WTC11 (cell line): ENCODE measurements around the gene STIM2. TPM values are rescaled to one million over a fixed set of nuclear protein-coding genes. Genes with fewer than 3 reads are reported as not detected.

ENCODE experiments used
- ATAC-seq: fragments of 200-7000 bp; cut with Tn5 transposase; 2 replicates; pipeline ENCODE4 v1.10.0; 2021; ENCODE audit warnings: mild to moderate bottlenecking, moderate library complexity
- CTCF ChIA-PET: fragments of 300-600 bp; sonication (Branson Sonifier 250); formaldehyde crosslinking; loops from one replicate; lab custom pipeline; 2021; ENCODE audit warnings: antibody characterized with exemption; lab: Charles Lee
- POLR2A ChIA-PET: fragments of 350-600 bp; sonication (Branson Sonifier 250); formaldehyde crosslinking; loops from one replicate; lab custom pipeline; 2021; ENCODE audit warnings: antibody characterized with exemption; lab: Charles Lee
- DNase-seq: peaks from one replicate; pipeline ENCODE4 v3.0.0; 2021; ENCODE audit warnings: low spot score
- H3K27ac Mint-ChIP-seq: 2 replicates; pipeline ENCODE4 v1.8.0; 2021; ENCODE audit warnings: mixed read lengths
- H3K27me3 Mint-ChIP-seq: 2 replicates; pipeline ENCODE4 v1.8.0; 2021; ENCODE audit warnings: low read depth, mild to moderate bottlenecking, moderate library complexity, mixed read lengths
- H3K36me3 Mint-ChIP-seq: 2 replicates; pipeline ENCODE4 v1.8.0; 2021; ENCODE audit warnings: mixed read lengths
- H3K4me1 Mint-ChIP-seq: 2 replicates; pipeline ENCODE4 v1.8.0; 2022; ENCODE audit warnings: mixed read lengths
- H3K4me3 Mint-ChIP-seq: 2 replicates; pipeline ENCODE4 v1.8.0; 2021; ENCODE audit warnings: mild to moderate bottlenecking, moderate library complexity, mixed read lengths
- H3K9me3 Mint-ChIP-seq: 2 replicates; pipeline ENCODE4 v1.8.0; 2021; ENCODE audit warnings: mixed read lengths
- ATF2 ChIP-seq: sonication (generic); formaldehyde crosslinking; IDR thresholded peaks from 2 replicates; pipeline ENCODE4 v1.8.1; 2022; ENCODE audit warnings: low read depth, missing genetic modification reagents, borderline replicate concordance
- CBFB ChIP-seq: sonication (generic); formaldehyde crosslinking; IDR thresholded peaks from 2 replicates; pipeline ENCODE4 v1.8.1; 2022; ENCODE audit warnings: mild to moderate bottlenecking, low read depth, missing genetic modification reagents
- E2F4 ChIP-seq: sonication (generic); formaldehyde crosslinking; IDR thresholded peaks from 2 replicates; pipeline ENCODE4 v1.8.1; 2022; ENCODE audit warnings: low read depth, mild to moderate bottlenecking, moderate library complexity, missing genetic modification reagents, borderline replicate concordance
- E2F5 ChIP-seq: sonication (generic); formaldehyde crosslinking; IDR thresholded peaks from 2 replicates; pipeline ENCODE4 v1.8.1; 2022; ENCODE audit warnings: mild to moderate bottlenecking, moderate library complexity, missing genetic modification reagents
- EMX1 ChIP-seq: fragments of 250-450 bp; sonication (Bioruptor Pico); IDR thresholded peaks from 2 replicates; pipeline ENCODE4 v1.8.0; 2021; ENCODE audit warnings: mild to moderate bottlenecking
- FOXJ3 ChIP-seq: sonication (generic); formaldehyde crosslinking; IDR thresholded peaks from 2 replicates; pipeline ENCODE4 v1.9.0; 2021; ENCODE audit warnings: missing genetic modification reagents, mild to moderate bottlenecking, borderline replicate concordance
- IRF1 ChIP-seq: sonication (generic); formaldehyde crosslinking; IDR thresholded peaks from 2 replicates; pipeline ENCODE4 v1.8.0; 2023; ENCODE audit warnings: missing genetic modification reagents
- KAT7 ChIP-seq: sonication (generic); formaldehyde crosslinking; IDR thresholded peaks from 2 replicates; pipeline ENCODE4 v1.8.1; 2023; ENCODE audit warnings: missing genetic modification reagents, mild to moderate bottlenecking, borderline replicate concordance
- NFE2L1 ChIP-seq: sonication (generic); formaldehyde crosslinking; IDR thresholded peaks from 2 replicates; pipeline ENCODE4 v1.8.1; 2023; ENCODE audit warnings: missing genetic modification reagents
- NFYB ChIP-seq: sonication (generic); formaldehyde crosslinking; conservative IDR thresholded peaks from 2 replicates; pipeline ENCODE4 v1.8.0; 2022; ENCODE audit warnings: low read depth, missing genetic modification reagents
- NR1H2 ChIP-seq: sonication (generic); formaldehyde crosslinking; IDR thresholded peaks from 2 replicates; pipeline ENCODE4 v1.9.0; 2021; ENCODE audit warnings: mild to moderate bottlenecking, moderate library complexity, missing genetic modification reagents
- NR2C2 ChIP-seq: sonication (generic); formaldehyde crosslinking; IDR thresholded peaks from 2 replicates; pipeline ENCODE4 v1.8.0; 2022; ENCODE audit warnings: mild to moderate bottlenecking, missing genetic modification reagents
- PRDM15 ChIP-seq: sonication (generic); formaldehyde crosslinking; IDR thresholded peaks from 2 replicates; pipeline ENCODE4 v1.8.0; 2022; ENCODE audit warnings: missing genetic modification reagents
- RELA ChIP-seq: sonication (generic); formaldehyde crosslinking; IDR thresholded peaks from 2 replicates; pipeline ENCODE4 v1.8.1; 2022; ENCODE audit warnings: missing genetic modification reagents, mild to moderate bottlenecking, borderline replicate concordance
- SMAD3 ChIP-seq: sonication (generic); formaldehyde crosslinking; IDR thresholded peaks from 2 replicates; pipeline ENCODE4 v1.8.0; 2022; ENCODE audit warnings: missing genetic modification reagents, mild to moderate bottlenecking, borderline replicate concordance
- TP53 ChIP-seq: sonication (generic); formaldehyde crosslinking; IDR thresholded peaks from 2 replicates; pipeline ENCODE4 v1.8.1; 2023; ENCODE audit warnings: mild to moderate bottlenecking, missing genetic modification reagents
- ZMAT4 ChIP-seq: fragments of 250-450 bp; sonication (Bioruptor Pico); IDR thresholded peaks from 2 replicates; pipeline ENCODE4 v1.9.0; 2021; ENCODE audit warnings: mild to moderate bottlenecking
- ZNF138 ChIP-seq: sonication (generic); formaldehyde crosslinking; conservative IDR thresholded peaks from 2 replicates; pipeline ENCODE4 v1.8.1; 2022; ENCODE audit warnings: mild to moderate bottlenecking, moderate library complexity, missing genetic modification reagents
- ZNF512 ChIP-seq: sonication (generic); formaldehyde crosslinking; IDR thresholded peaks from 2 replicates; pipeline ENCODE4 v1.8.1; 2022; ENCODE audit warnings: missing genetic modification reagents, borderline replicate concordance
- ZSCAN18 ChIP-seq: fragments of 250-450 bp; sonication (Bioruptor Pico); IDR thresholded peaks from 2 replicates; pipeline ENCODE4 v2.1.2; 2022; ENCODE audit warnings: mild to moderate bottlenecking, moderate library complexity
- total RNA-seq: library from RNA; stranded (reverse); gene quantifications from 3 replicates; pipeline ENCODE4 v1.2.3, GENCODE V29; 2021

STIM2 gene
- total RNA-seq, 1 experiment from 2014 or later, result 22.4 TPM

- Mint-ChIP-seq H3K27me3 (no peaks in the 10 kb centered on the region), H3K4me1 (peaks cover 38% of the 10 kb centered on the region), H3K4me3 (no peak overlapping the region), H3K27ac (peak overlapping the region; percentile 55), H3K36me3 (no peaks in the 10 kb centered on the region), H3K9me3 (no peaks in the 10 kb centered on the region)
- ATAC-seq, result peak; percentile 62
- no peak for DNase-seq
- ChIA-PET CTCF (interaction anchor here (1.5 kb wide), 1 partner anchor 10 kb away, joined by 3 read pairs; no protein-coding TSS in a partner anchor), POLR2A (no interaction called here)
- no peak for TF ChIP-seq NR2C2 (CRISPR knock-in tag)
- no peak for TF ChIP-seq FOXJ3
- TF ChIP-seq E2F4 (CRISPR knock-in tag), result no peak
- no peak for TF ChIP-seq TP53 (CRISPR knock-in tag)
- TF ChIP-seq ZMAT4 (CRISPR knock-in tag), result no peak
- TF ChIP-seq E2F5 (CRISPR knock-in tag), result no peak
- TF ChIP-seq ATF2 (CRISPR knock-in tag), result no peak
- TF ChIP-seq, all 79 proteins: peak for 0
Measured at GRCh38 chr4:26900765-26901164, 40.1 kb downstream of the STIM2 start.

GRCh38 chr4:26905172-26905571 is 44.5 kb downstream of the STIM2 start:
- POLR2A ChIA-PET, result no interaction called here
- no peak for TF ChIP-seq KAT7 (CRISPR knock-in tag)
- no peak for TF ChIP-seq ZNF138 (CRISPR knock-in tag)
- no peak for TF ChIP-seq NFE2L1
- TF ChIP-seq RELA (CRISPR knock-in tag), result no peak
- no peak for TF ChIP-seq CBFB (CRISPR knock-in tag)
- TF ChIP-seq ZNF512 (CRISPR knock-in tag), result no peak
- no peak for TF ChIP-seq SMAD3 (CRISPR knock-in tag)
- no peak for TF ChIP-seq NFYB
- no peak for TF ChIP-seq IRF1 (CRISPR knock-in tag)
- no peak for TF ChIP-seq EMX1 (CRISPR knock-in tag)
- TF ChIP-seq NR1H2 (CRISPR knock-in tag), result no peak
- TF ChIP-seq ZSCAN18 (CRISPR knock-in tag), result no peak
- TF ChIP-seq PRDM15 (CRISPR knock-in tag), result no peak
- no peak for DNase-seq
- CTCF ChIA-PET, result interaction anchor here (0.5 kb wide), 1 partner anchor 395 kb away, joined by 3 read pairs; no protein-coding TSS in a partner anchor
- Mint-ChIP-seq H3K4me1 (peaks cover 55% of the 10 kb centered on the region), H3K27ac (peak overlapping the region; percentile 2; the same call in 1 of the 2 replicates), H3K9me3 (no peaks in the 10 kb centered on the region), H3K36me3 (no peaks in the 10 kb centered on the region), H3K27me3 (0 out of 2 replicates have a peak, but pooled peaks cover 2% of the 10 kb centered on the region), H3K4me3 (no peak overlapping the region)
- no peak for ATAC-seq
